Measurements from ENCODE around the gene DCLK2. TPM values are rescaled to one million over a fixed set of nuclear protein-coding genes. Genes with fewer than 3 reads are reported as not detected.

DCLK2 gene
- total RNA-seq, 1 experiment from 2014 or later = 1.2 TPM

- intact Hi-C loops (cut with micrococcal nuclease) = loop anchor here (10.0 kb wide), 1 partner anchor 47 kb away; no protein-coding TSS in a partner anchor
- Histone ChIP-seq H3K27me3 (ENCODE audit: low read length) (no peaks in the 10 kb centered on the region), H3K4me1 (ENCODE audit: insufficient read depth, low read length) (no peaks in the 10 kb centered on the region), H4K20me1 (ENCODE audit: low read length) (no peaks in the 10 kb centered on the region), H2AFZ (ENCODE audit: low read length) (no peak overlapping the region), H3K36me3 (ENCODE audit: low read depth, low read length) (no peaks in the 10 kb centered on the region), H3K9me2 (replicated peaks; ENCODE audit: low read length) (no peaks in the 10 kb centered on the region), H3F3A (ENCODE audit: low read length, unreplicated experiment) (no peaks in the 10 kb centered on the region), H3K4me3 (ENCODE audit: low read length) (no peak overlapping the region), H3K27ac (ENCODE audit: low read length) (no peak overlapping the region), H3K4me2 (ENCODE audit: low read length) (no peak overlapping the region), H3K9me3 (ENCODE audit: low read length) (no peaks in the 10 kb centered on the region), H3K9ac (ENCODE audit: low read length) (no peak overlapping the region), H3K79me2 (ENCODE audit: low read length) (no peaks in the 10 kb centered on the region)
- POLR2A ChIA-PET (ENCODE audit: unreplicated experiment) = no interaction called here
- DNase-seq = no peak
- BruUV-seq (replicated peaks) = no TSS peak
- no peak for ATAC-seq
- TF ChIP-seq EZH2phosphoT487 (IDR thresholded peaks at IDR 0.05; ENCODE audit: borderline replicate concordance, low read length) (no peak), CTCF (conservative IDR thresholded peaks at IDR 0.05; ENCODE audit: low read depth, low read length) (no peak), EZH2 (IDR thresholded peaks at IDR 0.05; ENCODE audit: low read length, unreplicated experiment) (no peak)
- CTCF ChIA-PET = no interaction called here
These were observed 20.0 kb downstream of the DCLK2 start for GRCh38 chr4:150098214-150098613.

- H3K79me2 ChIP-seq (ENCODE audit: low read length) = no peaks in the 10 kb centered on the region
- no peaks in the 10 kb centered on the region for H3F3A ChIP-seq (ENCODE audit: low read length, unreplicated experiment)
- no peak overlapping the region for H3K27ac ChIP-seq (ENCODE audit: low read length)
- no peaks in the 10 kb centered on the region for H3K9me2 ChIP-seq (replicated peaks; ENCODE audit: low read length)
- no peaks in the 10 kb centered on the region for H4K20me1 ChIP-seq (ENCODE audit: low read length)
- no peak overlapping the region for H2AFZ ChIP-seq (ENCODE audit: low read length)
- no peaks in the 10 kb centered on the region for H3K4me1 ChIP-seq (ENCODE audit: insufficient read depth, low read length)
- H3K9ac ChIP-seq (ENCODE audit: low read length) = no peak overlapping the region
- intact Hi-C loops (cut with micrococcal nuclease) = no loop called here
- H3K4me2 ChIP-seq (ENCODE audit: low read length) = no peak overlapping the region
- no peaks in the 10 kb centered on the region for H3K36me3 ChIP-seq (ENCODE audit: low read depth, low read length)
- BruUV-seq (replicated peaks) = no TSS peak
- no peaks in the 10 kb centered on the region for H3K9me3 ChIP-seq (ENCODE audit: low read length)
- CTCF ChIA-PET = no interaction called here
- H3K27me3 ChIP-seq (ENCODE audit: low read length) = no peaks in the 10 kb centered on the region
- TF ChIP-seq CTCF (conservative IDR thresholded peaks at IDR 0.05; ENCODE audit: low read depth, low read length) (no peak; the same call in 1 of the 2 replicates), EZH2phosphoT487 (IDR thresholded peaks at IDR 0.05; ENCODE audit: borderline replicate concordance, low read length) (no peak), EZH2 (IDR thresholded peaks at IDR 0.05; ENCODE audit: low read length, unreplicated experiment) (no peak)
- no peak overlapping the region for H3K4me3 ChIP-seq (ENCODE audit: low read length)
- no peak for ATAC-seq
- DNase-seq = no peak
- POLR2A ChIA-PET (ENCODE audit: unreplicated experiment) = no interaction called here
These were observed 26.3 kb downstream of the DCLK2 start for GRCh38 chr4:150104404-150105027.

GRCh38 chr4:150106886-150107285 is 28.6 kb downstream of the DCLK2 start:
- no peak for DNase-seq
- no peaks in the 10 kb centered on the region for H3K9me3 ChIP-seq (ENCODE audit: low read length)
- no peaks in the 10 kb centered on the region for H3K9me2 ChIP-seq (replicated peaks; ENCODE audit: low read length)
- H3K4me1 ChIP-seq (ENCODE audit: insufficient read depth, low read length) = no peaks in the 10 kb centered on the region
- no peak overlapping the region for H2AFZ ChIP-seq (ENCODE audit: low read length)
- intact Hi-C loops (cut with micrococcal nuclease) = loop anchor here (2.0 kb wide), 1 partner anchor 102 kb away; no protein-coding TSS in a partner anchor
- no peak overlapping the region for H3K27ac ChIP-seq (ENCODE audit: low read length)
- ATAC-seq = no peak
- H3K9ac ChIP-seq (ENCODE audit: low read length) = no peak overlapping the region
- BruUV-seq (replicated peaks) = no TSS peak
- ChIA-PET POLR2A (ENCODE audit: unreplicated experiment) (no interaction called here), CTCF (no interaction called here)
- no peaks in the 10 kb centered on the region for H3K27me3 ChIP-seq (ENCODE audit: low read length)
- TF ChIP-seq EZH2phosphoT487 (IDR thresholded peaks at IDR 0.05; ENCODE audit: borderline replicate concordance, low read length) (no peak), CTCF (conservative IDR thresholded peaks at IDR 0.05; ENCODE audit: low read depth, low read length) (no peak), EZH2 (IDR thresholded peaks at IDR 0.05; ENCODE audit: low read length, unreplicated experiment) (no peak)
- no peaks in the 10 kb centered on the region for H3F3A ChIP-seq (ENCODE audit: low read length, unreplicated experiment)
- no peak overlapping the region for H3K4me2 ChIP-seq (ENCODE audit: low read length)
- H3K4me3 ChIP-seq (ENCODE audit: low read length) = no peak overlapping the region
- H3K36me3 ChIP-seq (ENCODE audit: low read depth, low read length) = no peaks in the 10 kb centered on the region
- no peaks in the 10 kb centered on the region for H3K79me2 ChIP-seq (ENCODE audit: low read length)
- H4K20me1 ChIP-seq (ENCODE audit: low read length) = no peaks in the 10 kb centered on the region
